Stimulated activated CD4-positive, alpha-beta T cell treated with anti-CD3 and anti-CD28 coated beads, TNF-alpha, amount 100 ng/mL, for 48 hours (primary cell): Measurements from ENCODE around the gene KAT14.
"Not testable (repeated sequence)": the region's sequence is repeated elsewhere in the genome, so short reads cannot be mapped to it uniquely, and the experiment has no call there.

Source experiments
- DNase-seq, 3 donors: peaks; one replicate each; pipeline ENCODE4 v3.0.0-alpha.2; 2020; ENCODE audit warnings: low read depth in 3 of 3

KAT14 gene

DNA sequence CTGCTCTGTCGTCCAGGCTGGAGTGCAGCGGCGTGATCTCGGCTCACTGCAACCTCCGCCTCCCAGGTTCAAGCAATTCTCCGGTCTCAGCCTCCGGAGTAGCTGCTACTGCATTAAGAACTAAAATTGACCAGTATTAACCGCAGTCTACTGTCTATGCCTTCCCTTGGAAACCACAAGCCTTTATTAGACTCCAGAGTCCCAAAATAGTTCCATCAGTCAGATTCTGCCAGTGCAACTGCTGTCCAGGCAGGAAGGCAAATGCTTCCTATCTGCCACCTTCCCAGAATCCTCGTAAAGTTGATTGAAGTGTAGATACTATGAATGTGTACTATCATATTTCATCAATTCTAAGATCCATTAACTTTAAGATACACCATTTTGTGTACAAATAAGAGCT lies 16.7 kb downstream of the KAT14 start:
- DNase-seq, result no peak

- DNase-seq, result no peak
These were observed 18.4 kb downstream of the KAT14 start for GRCh38 chr20:18156045-18156444.

- no peak for DNase-seq
These were observed 26.7 kb downstream of the KAT14 start for GRCh38 chr20:18164356-18164755.

GRCh38 chr20:18165553-18165952 lies 27.9 kb downstream of the KAT14 start:
- DNase-seq, result no peak

DNA sequence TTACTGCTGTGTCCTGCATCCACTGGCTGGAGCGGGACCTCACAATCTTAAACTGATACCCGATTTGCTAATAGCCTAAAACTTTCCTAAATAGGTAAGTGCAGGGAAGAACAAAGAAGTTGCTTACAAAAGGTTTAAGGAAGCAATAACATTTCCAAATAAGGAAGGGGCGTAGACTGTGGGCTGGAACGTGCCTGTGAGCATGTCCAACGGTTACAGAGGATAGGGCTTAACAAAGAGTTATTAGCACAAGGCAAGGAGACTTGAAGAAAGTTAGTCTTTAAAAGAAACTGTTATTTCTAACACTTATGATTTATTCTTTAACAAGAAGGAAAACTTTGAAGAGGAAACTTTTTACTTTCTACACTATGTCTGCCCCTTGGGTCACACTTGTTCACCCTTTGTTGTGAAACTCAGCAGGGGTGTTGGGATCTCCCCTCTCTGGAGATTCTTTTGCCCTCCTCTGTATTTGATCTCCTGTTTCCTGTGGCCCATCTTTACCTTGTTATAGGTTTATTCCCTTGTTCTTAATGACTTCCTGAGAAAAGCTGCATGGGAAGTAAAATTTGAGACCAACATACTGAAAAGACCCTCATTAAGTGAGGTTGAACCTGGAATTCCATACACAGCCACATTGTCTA lies 28.7 kb downstream of the KAT14 start:
- DNase-seq, result no peak

- no peak for DNase-seq
These were observed 29.3 kb downstream of the KAT14 start for GRCh38 chr20:18166950-18167349.

GRCh38 chr20:18172379-18172778 lies 34.7 kb downstream of the KAT14 start:
- no peak for DNase-seq

- no peak for DNase-seq
These were observed 37.4 kb downstream of the KAT14 start for GRCh38 chr20:18174906-18175683.

DNA sequence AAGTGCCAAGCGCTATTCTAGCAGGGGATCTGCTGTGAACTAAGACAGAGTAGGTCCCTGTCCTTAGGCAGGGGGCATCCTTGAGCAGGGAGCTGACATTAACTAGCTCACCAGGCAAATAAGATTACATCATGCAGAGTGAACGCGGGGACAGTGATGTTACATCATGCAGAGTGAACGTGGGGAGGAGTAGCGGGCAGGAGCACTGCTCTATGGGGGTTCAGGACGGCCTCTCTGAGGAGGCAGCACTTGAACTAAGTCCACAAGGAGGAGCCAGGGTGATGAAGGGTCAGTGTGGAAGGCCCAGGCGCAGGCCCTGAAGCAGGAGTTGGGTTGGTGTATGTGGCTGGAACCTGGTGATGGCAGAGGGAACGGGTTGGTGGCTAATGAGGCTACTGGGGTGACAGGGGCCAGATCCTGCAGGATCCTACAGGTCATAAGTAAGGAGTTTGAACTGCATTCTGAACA lies 38.7 kb downstream of the KAT14 start:
- no peak for DNase-seq

DNA sequence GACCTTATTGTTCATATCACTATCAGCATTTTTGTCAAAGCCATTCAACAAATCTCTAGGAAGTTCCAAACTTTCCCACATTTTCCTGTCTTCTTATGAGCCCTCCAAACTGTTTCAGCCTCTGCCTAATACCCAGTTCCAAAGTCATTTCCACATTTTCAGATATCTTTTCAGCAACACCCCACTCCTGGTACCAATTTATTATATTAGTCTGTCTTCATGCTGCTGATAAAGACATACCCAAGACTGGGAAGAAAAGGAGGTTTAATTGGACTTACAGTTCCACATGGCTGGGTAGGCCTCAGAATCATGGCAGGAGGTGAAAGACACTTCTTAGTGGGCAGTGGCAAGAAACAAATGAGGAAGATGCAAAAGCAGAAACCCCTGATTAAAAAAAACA lies 42.7 kb downstream of the KAT14 start:
- not testable (repeated sequence) for DNase-seq

GRCh38 chr20:18180815-18181214 lies 43.2 kb downstream of the KAT14 start:
- DNase-seq, result no peak

DNA sequence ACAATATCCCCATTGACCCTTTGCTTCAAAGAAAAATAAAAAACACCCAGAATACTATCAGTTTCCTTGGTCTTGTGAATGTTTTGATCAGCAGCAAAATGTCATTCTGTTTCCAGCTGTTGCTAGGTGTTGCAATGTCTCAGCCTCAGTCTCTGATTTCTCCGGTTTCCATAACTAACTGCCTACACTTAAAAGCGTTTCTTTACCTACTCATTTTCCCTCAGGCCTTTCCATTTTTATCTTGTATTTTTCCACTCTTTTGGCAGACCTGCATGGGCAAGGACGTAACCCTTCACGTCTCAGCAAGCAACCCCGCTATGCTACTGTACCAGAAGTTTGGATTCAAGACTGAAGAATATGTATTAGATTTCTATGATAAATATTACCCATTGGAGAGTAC lies 49.4 kb downstream of the KAT14 start:
- no peak for DNase-seq

DNA sequence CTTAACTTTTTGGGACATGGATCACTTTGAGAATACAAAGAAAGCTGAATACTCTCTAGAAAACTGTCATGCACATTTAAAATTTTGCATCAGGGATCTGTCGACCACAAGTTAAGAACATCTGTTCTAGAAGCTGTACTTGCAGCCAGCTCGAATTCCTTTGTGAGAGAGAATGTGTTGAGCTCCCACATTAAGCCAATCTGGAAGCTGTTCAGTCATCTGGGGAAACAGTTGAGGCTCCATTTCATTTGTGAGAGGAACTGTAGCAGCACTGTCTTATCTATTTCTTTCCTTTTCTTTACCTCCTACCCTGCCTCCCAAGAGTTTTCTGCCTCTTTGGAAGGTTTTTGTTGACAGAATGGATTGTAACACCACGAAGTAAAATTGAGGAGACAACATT lies 50.8 kb downstream of the KAT14 start:
- DNase-seq, result no peak

- DNase-seq, result no peak
These were observed 52.9 kb downstream of the KAT14 start for GRCh38 chr20:18190338-18191233.

- DNase-seq, result no peak
These were observed 53.6 kb downstream of the KAT14 start for GRCh38 chr20:18191306-18191705.

- DNase-seq, result not testable (repeated sequence)
These were observed 56.8 kb downstream of the KAT14 start for GRCh38 chr20:18194461-18194860.

GRCh38 chr20:18195931-18196330 lies 58.3 kb downstream of the KAT14 start:
- DNase-seq, result no peak

- DNase-seq, result no peak
These were observed 59.9 kb downstream of the KAT14 start for GRCh38 chr20:18197382-18198070.

DNA sequence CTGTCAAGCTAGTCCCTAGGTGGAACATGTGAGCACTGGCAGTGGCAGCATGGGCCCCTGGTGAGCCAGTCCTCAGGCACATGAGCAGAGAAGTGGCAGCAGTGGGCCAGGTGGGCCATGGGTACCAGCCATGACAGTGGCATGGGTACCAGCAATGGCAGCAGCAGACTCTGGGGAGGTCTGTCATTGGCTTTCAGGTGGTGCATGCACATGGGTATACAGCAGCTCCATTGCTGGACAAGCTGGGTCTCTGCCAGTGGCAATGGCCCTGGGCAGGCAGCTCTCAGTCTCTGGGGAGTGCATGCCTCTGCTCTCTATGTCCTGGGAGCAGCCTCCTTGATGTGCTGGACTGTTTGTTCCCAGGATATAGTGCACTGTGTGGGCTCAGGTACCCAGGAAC lies 65.3 kb downstream of the KAT14 start:
- DNase-seq, result no peak

- not testable (repeated sequence) for DNase-seq
These were observed 66.0 kb downstream of the KAT14 start for GRCh38 chr20:18203700-18204099.

DNA sequence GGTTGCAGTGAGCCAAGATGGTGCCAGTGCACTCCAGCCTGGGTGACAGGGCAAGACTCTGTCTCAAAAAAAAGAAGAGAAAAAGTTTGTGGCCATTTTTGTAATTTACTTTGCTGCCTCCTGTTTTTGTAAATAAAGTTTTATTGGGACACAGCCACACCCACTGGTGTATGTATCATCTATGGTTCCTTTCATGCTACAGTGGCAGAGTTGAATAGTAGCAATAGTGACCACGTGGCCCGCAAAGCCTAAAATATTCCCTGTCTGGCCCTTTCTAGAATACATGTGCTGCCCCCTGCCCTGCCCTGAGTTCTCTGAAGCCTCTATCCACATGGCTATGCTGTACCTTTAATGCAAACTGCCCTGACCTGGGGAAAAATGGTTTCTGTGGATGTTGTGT lies 75.3 kb downstream of the KAT14 start:
- DNase-seq, result no peak

DNA sequence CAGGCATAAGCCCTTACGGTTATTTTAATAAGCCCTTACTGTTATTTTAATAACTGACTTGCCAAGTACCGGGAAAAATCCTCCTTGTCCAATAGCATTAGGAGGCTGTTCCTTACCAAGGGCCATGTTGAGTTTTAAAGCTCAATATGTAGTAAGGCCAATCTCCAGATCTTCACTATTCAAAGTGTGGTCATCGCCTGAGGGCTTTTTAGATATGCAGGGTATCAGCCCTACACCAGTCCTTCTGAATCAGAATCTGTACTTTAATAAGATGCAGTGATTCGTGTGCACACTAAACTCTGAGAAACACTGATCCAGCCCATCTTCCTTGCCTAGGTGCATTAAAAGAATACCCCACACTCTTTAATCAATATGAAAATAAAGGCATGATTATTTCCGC lies 77.9 kb downstream of the KAT14 start:
- DNase-seq, result no peak
